ENCODE data around the gene HLA-DOA. TPM values are rescaled to one million over a fixed set of nuclear protein-coding genes. Genes with fewer than 3 reads are reported as not detected.

Gene HLA-DOA
- total RNA-seq: 0.82 TPM

DNA sequence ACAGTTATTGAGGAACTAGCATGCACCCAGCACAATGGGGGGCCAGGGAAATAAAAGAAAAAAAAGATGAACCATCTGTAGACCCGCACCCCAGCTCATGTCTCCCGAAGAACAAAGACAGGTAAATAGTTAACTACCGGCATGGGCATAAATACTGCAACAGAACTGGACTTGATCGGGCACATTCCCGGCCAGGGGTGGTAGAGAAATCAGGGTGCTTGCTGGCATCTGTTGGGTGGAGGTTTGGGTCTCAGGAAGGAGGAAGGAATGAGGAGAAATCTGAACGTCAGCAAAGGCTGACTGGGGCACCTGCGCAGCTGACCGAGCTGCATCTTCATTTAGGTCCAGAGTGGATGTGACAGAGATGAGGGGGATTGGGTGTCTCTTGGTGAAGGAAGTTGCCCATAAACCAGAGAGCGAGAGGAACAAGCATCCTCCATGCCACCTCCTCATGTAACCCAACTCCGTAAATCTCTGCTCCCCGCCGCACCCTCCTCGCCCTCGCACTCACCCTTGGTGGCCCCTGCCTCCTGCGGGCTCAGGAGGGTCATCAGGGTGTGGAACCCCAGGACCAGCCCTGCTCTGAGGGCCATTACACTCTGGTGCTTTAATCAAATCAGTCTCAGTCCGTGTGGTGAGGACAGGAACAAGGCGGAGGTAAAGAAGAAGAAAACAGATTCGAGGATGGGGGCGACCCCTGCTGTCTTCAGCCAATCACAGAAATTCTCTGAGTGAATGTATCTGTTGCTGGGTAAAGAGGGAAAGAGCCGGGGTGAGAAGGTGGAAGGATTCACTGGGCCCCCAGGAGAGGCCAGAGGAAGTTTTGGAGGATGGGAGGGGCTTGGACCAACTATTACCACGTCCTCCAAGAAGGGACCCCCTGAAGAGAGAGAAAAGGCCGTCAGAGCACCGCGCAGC, at the start of gene HLA-DOA:
Gene HLA-DOA, minus strand, starts transcription at position 648 of the 918 bp plus-strand sequence.
- DNase-seq (ENCODE audit: low spot score in 2 of 2) (peak in 1 of 2 donors; percentile 56), FAIRE-seq (no peak)

GRCh38 chr6:33057222-33058150, 48.1 kb upstream of the HLA-DOA start:
- no peak for FAIRE-seq
- DNase-seq (ENCODE audit: low spot score in 2 of 2): no peak

- DNase-seq (ENCODE audit: low spot score in 2 of 2) (no peak), FAIRE-seq (no peak)
Measured at GRCh38 chr6:33053230-33053629, 43.8 kb upstream of the HLA-DOA start.

GRCh38 chr6:33052627-33053026, 43.2 kb upstream of the HLA-DOA start:
- FAIRE-seq: no peak
- DNase-seq (ENCODE audit: low spot score in 2 of 2): no peak

GRCh38 chr6:33050014-33050810, 40.8 kb upstream of the HLA-DOA start:
- FAIRE-seq (no peak), DNase-seq (ENCODE audit: low spot score in 2 of 2) (no peak)

- DNase-seq (ENCODE audit: low spot score in 2 of 2) (no peak), FAIRE-seq (no peak)
Measured at GRCh38 chr6:33049323-33050013, 40.1 kb upstream of the HLA-DOA start.

- FAIRE-seq (no peak), DNase-seq (ENCODE audit: low spot score in 2 of 2) (no peak)
Measured at GRCh38 chr6:33040157-33040556, 30.8 kb upstream of the HLA-DOA start.

- FAIRE-seq (no peak), DNase-seq (ENCODE audit: low spot score in 2 of 2) (no peak)
Measured at GRCh38 chr6:33036535-33036934, 27.1 kb upstream of the HLA-DOA start.

GRCh38 chr6:33034554-33034953, 25.2 kb upstream of the HLA-DOA start:
- no peak for DNase-seq (ENCODE audit: low spot score in 2 of 2)
- FAIRE-seq: no peak

DNA sequence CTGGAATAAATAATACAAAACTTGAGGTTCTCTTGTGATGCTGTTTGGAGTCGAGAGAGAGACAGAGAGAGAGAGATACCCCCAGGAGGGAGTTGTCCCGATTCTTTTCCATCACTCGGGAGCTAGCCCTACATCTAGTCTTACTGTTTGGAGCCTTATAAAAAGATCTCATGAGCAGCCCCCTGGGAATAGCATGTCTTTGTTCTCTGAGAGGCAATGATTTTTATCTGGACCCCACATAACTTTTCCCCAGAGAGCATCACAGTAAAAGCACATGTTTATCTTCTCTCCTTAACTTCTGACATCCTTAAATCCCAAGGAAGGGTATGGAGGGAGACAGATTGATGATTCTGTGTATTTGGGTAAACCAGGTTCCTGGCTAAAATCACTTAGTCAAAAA, 20.9 kb upstream of the HLA-DOA start:
- FAIRE-seq (no peak), DNase-seq (ENCODE audit: low spot score in 2 of 2) (no peak)

- DNase-seq (ENCODE audit: low spot score in 2 of 2) (no peak), FAIRE-seq (no peak)
Measured at GRCh38 chr6:33029328-33030184, 20.2 kb upstream of the HLA-DOA start.

GRCh38 chr6:33028220-33028849, 18.9 kb upstream of the HLA-DOA start:
- FAIRE-seq (no peak), DNase-seq (ENCODE audit: low spot score in 2 of 2) (no peak)

GRCh38 chr6:33024521-33024920, 15.1 kb upstream of the HLA-DOA start:
- no peak for DNase-seq (ENCODE audit: low spot score in 2 of 2)
- FAIRE-seq: no peak

DNA sequence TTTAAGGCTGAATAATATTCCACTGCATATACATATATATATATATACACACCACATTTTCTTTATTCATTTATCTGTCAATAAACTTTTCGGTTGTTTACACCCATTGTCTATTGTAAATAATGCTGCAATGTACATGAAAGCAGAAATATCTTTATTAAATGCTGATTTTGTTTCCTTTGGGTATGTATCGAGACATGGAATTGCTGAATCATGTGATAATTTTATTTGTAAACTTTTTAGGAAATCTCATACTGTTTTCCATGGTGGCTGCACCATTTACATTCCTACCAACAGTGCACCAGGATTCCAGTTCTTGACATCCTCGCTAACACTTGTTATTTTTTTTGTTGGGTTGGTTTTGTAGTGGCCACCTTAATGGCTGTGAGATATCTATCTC, 14.1 kb upstream of the HLA-DOA start:
- DNase-seq (ENCODE audit: low spot score in 2 of 2) (no peak), FAIRE-seq (no peak)

GRCh38 chr6:33021917-33022316, 12.5 kb upstream of the HLA-DOA start:
- DNase-seq (ENCODE audit: low spot score in 2 of 2) (no peak), FAIRE-seq (no peak)

- DNase-seq (ENCODE audit: low spot score in 2 of 2) (no peak), FAIRE-seq (no peak)
Measured at GRCh38 chr6:33019372-33019771, 10.0 kb upstream of the HLA-DOA start.

- FAIRE-seq (no peak), DNase-seq (ENCODE audit: low spot score in 2 of 2) (no peak)
Measured at GRCh38 chr6:33018904-33019303, 9.5 kb upstream of the HLA-DOA start.

GRCh38 chr6:33018418-33018817, 9.0 kb upstream of the HLA-DOA start:
- FAIRE-seq (no peak), DNase-seq (ENCODE audit: low spot score in 2 of 2) (no peak)

All from frontal cortex (tissue), 4 donors.